Measurements from ENCODE around the gene LAGE3. TPM values are rescaled to one million over a fixed set of nuclear protein-coding genes. Genes with fewer than 3 reads are reported as not detected.

The LAGE3 gene
- total and polyA plus RNA-seq, 8 donors, result 14.9 to 24.2 (median 19.5) TPM

- TF ChIP-seq CTCF (IDR thresholded peaks at IDR 0.05), result no peak
Observed at GRCh38 chrX:154450312-154450711, 28.8 kb downstream of the LAGE3 start.

GRCh38 chrX:154449618-154450017, 29.5 kb downstream of the LAGE3 start:
- peaks cover 0 to 53% of the 10 kb centered on the region in 2 donors for H3K36me3 ChIP-seq
- DNase-seq, result no peak
- TF ChIP-seq CTCF (IDR thresholded peaks at IDR 0.05), result no peak
- H3K27ac ChIP-seq, result no peak overlapping the region
- no peak overlapping the region for H3K4me3 ChIP-seq
- ATAC-seq, result no peak
- H3K9me3 ChIP-seq, result no peaks in the 10 kb centered on the region
- intact Hi-C loops (cut with DNase I), result no loop called here
- H3K4me1 ChIP-seq, result peaks cover 0 to 11% of the 10 kb centered on the region in 2 donors
- no peaks in the 10 kb centered on the region for H3K27me3 ChIP-seq

More at GRCh38 chrX:154450312-154450711, 28.8 kb downstream of the LAGE3 start:
- intact Hi-C loops (cut with DNase I), result no loop called here
- peaks cover 0 to 4% of the 10 kb centered on the region in 2 donors for H3K4me1 ChIP-seq
- H3K27ac ChIP-seq, result no peak overlapping the region
- DNase-seq (no peak), ATAC-seq (no peak)
- H3K4me3 ChIP-seq, result no peak overlapping the region
- no peaks in the 10 kb centered on the region for H3K27me3 ChIP-seq
- no peaks in the 10 kb centered on the region for H3K9me3 ChIP-seq
- H3K36me3 ChIP-seq, result peaks cover 0 to 53% of the 10 kb centered on the region in 2 donors

GRCh38 chrX:154448484-154448883, 30.6 kb downstream of the LAGE3 start:
- peaks cover 0 to 53% of the 10 kb centered on the region in 2 donors for H3K36me3 ChIP-seq

GRCh38 chrX:154446430-154446829, 32.7 kb downstream of the LAGE3 start:
- TF ChIP-seq CTCF (IDR thresholded peaks at IDR 0.05), result no peak
- no peaks in the 10 kb centered on the region for H3K9me3 ChIP-seq
- intact Hi-C loops (cut with DNase I), result no loop called here
- H3K36me3 ChIP-seq, result peaks cover 0 to 60% of the 10 kb centered on the region in 2 donors
- no peak overlapping the region for H3K4me3 ChIP-seq
- H3K27me3 ChIP-seq, result no peaks in the 10 kb centered on the region
- ATAC-seq (no peak), DNase-seq (no peak)
- H3K27ac ChIP-seq, result no peak overlapping the region
- H3K4me1 ChIP-seq, result peaks cover 0 to 13% of the 10 kb centered on the region in 2 donors

More at GRCh38 chrX:154448484-154448883, 30.6 kb downstream of the LAGE3 start:
- Histone ChIP-seq H3K4me3 (no peak overlapping the region), H3K27ac (no peak overlapping the region), H3K9me3 (no peaks in the 10 kb centered on the region), H3K4me1 (peaks cover 0 to 13% of the 10 kb centered on the region in 2 donors), H3K27me3 (no peaks in the 10 kb centered on the region)
- DNase-seq (no peak), ATAC-seq (no peak)
- intact Hi-C loops (cut with DNase I), result no loop called here
- TF ChIP-seq CTCF (IDR thresholded peaks at IDR 0.05), result no peak

- no peak for DNase-seq
- no peak for ATAC-seq
- Histone ChIP-seq H3K4me1 (peaks cover 0 to 13% of the 10 kb centered on the region in 2 donors), H3K27me3 (no peaks in the 10 kb centered on the region), H3K36me3 (peaks cover 0 to 60% of the 10 kb centered on the region in 2 donors), H3K27ac (no peak overlapping the region), H3K4me3 (no peak overlapping the region), H3K9me3 (no peaks in the 10 kb centered on the region)
- intact Hi-C loops (cut with DNase I), result no loop called here
- TF ChIP-seq CTCF (IDR thresholded peaks at IDR 0.05), result no peak
Observed at GRCh38 chrX:154445776-154446175, 33.3 kb downstream of the LAGE3 start.
